ENCODE data around the gene THRSP.
"Not testable (repeated sequence)": the region's sequence is repeated elsewhere in the genome, so short reads cannot be mapped to it uniquely, and the experiment has no call there.

THRSP gene

DNA sequence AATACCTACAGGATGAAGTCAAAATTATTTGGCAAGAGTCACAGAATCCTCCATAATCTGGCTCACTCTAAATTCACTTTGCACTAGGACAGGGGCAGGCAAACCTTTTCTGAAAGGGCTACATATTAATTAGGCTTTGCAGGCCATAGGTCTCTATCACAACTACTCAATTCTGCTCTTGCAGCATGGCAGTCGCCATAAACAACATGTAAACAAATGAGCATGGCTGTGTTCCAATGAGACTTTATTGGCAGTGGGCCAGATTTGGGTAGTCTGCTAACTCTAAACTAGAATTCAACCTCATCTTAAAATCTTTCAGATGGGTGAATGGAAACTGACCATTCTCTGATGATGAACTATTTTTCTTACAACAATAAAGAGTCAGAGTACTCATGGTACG is 5.8 kb downstream of the THRSP start:
- no peak for DNase-seq

GRCh38 chr11:78070621-78071020 is 7.0 kb downstream of the THRSP start:
- no peak for DNase-seq

DNA sequence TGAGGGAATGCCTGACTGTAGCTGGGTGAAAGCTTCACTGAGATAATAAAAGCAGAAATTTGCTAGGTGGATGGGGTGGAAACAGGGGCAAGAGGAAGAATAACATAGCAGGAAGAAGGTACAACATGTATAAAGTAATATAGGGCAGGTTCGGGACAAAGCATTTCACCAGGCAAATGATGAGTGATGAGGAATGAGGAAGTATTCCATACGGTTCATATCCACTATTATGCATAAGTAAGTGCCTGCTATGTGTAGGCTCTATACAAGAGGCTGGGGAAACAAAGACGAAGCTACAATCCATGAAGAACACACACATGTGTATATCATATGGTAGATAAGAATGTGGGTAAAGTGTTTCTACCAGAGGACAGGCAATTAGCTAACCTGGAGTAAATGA is 8.1 kb downstream of the THRSP start:
- DNase-seq, result no peak

- DNase-seq, result no peak
Observed at GRCh38 chr11:78072455-78072854, 8.8 kb downstream of the THRSP start.

- no peak for DNase-seq
Observed at GRCh38 chr11:78074756-78075155, 11.1 kb downstream of the THRSP start.

DNA sequence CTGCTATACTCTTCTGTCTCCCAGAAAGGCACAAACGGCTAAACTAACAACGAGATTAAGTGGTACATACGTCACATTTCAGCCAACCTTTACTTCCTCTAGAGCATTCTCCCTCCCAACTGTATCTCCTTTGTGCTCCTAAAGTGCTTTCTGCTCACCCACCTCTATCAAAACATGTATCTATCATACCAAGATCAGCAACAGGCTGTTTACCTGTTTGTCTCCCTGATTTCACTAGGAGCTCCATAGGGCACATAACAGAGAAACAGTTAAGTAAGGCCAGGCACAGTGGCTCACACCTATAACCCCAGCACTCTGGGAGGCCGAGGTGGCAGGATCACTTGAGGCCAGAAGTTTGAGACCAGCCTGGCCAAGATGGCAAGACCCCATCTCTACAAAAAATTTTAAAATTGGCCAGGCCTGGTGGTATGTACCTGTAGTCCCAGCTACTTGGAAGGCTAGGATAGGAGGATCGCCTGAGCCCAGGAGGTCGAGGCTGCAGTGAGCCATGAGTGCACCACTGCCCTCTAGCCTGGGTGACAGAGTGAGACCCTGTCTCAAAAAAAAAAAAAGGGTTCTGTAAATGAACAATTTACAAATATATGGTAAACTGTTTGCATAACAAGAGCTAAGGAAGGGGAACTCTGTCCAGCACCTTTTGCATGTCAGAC is 13.2 kb downstream of the THRSP start:
- no peak for DNase-seq

- not testable (repeated sequence) for DNase-seq
Observed at GRCh38 chr11:78077592-78077991, 13.9 kb downstream of the THRSP start.

GRCh38 chr11:78078218-78079167 is 14.8 kb downstream of the THRSP start:
- DNase-seq, result no peak

GRCh38 chr11:78079232-78080083 is 15.8 kb downstream of the THRSP start, which contains the start of gene NDUFC2:
TSS of gene NDUFC2 (minus strand) at chr11:78079862. CDS start at chr11:78079744, 118 bp downstream.
- peak; percentile 75 for DNase-seq

- DNase-seq, result no peak
Observed at GRCh38 chr11:78080084-78080817, 16.6 kb downstream of the THRSP start.

GRCh38 chr11:78080818-78081495 is 17.3 kb downstream of the THRSP start:
- no peak for DNase-seq

GRCh38 chr11:78081583-78081982 is 17.9 kb downstream of the THRSP start:
- DNase-seq, result no peak

- DNase-seq, result no peak
Observed at GRCh38 chr11:78082146-78082545, 18.5 kb downstream of the THRSP start.

- no peak for DNase-seq
Observed at GRCh38 chr11:78083021-78083420, 19.4 kb downstream of the THRSP start.

DNA sequence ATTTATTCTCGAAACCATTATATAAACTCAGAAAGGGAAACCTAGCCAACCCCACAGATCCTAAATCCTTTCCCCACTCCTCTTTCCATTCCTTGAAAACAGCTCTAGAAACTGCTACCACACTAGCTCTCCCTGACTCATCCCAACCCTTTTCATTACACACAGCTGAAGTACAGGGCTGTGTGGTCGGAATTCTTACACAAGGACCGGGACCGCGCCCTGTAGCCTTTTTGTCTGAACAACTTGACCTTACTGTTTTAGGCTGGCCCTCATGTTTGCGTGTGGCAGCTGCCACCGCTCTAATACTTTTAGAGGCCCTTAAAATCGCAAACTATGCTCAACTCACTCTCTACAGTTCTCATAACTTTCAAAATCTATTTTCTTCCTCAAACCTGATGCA is 20.8 kb downstream of the THRSP start:
- not testable (repeated sequence) for DNase-seq

DNA sequence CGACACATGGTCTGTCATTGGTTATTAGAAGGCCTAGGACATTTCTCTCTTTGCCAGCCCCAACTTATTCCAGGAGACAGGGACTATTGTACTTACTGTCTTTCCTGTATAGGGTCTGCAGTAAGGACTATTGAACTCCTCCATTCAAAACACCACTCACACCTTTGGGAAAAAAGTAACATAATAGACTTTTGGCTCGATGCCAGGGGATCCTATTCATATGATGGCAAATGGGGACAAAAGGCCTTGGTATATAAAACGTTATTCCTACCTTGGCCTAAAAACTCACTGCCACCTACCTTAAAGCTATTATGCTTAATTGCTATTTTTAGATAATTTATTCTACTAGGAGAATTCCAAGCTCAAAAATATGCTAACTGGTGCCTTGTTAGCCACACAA is 22.3 kb downstream of the THRSP start:
- no peak for DNase-seq

- not testable (repeated sequence) for DNase-seq
Observed at GRCh38 chr11:78086521-78087074, 22.9 kb downstream of the THRSP start.

DNA sequence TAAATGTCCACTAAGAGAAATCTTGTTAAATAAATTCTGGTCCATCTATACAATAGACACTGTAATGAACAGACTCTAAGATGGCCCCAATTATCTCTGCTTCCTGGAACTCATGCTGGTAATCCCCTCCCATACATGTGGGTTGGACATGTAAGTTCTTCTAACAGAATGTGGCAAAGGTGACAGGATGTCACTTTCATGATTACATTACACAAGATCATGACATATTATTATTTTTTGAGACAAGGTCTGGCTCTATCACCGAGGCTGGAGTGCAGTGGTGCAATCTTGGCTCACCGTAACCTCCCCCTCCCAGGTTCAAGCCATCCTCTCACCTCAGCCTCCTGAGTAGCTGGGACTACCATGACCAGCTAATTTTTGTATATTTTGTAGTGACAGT is 30.6 kb downstream of the THRSP start:
- DNase-seq, result no peak

DNA sequence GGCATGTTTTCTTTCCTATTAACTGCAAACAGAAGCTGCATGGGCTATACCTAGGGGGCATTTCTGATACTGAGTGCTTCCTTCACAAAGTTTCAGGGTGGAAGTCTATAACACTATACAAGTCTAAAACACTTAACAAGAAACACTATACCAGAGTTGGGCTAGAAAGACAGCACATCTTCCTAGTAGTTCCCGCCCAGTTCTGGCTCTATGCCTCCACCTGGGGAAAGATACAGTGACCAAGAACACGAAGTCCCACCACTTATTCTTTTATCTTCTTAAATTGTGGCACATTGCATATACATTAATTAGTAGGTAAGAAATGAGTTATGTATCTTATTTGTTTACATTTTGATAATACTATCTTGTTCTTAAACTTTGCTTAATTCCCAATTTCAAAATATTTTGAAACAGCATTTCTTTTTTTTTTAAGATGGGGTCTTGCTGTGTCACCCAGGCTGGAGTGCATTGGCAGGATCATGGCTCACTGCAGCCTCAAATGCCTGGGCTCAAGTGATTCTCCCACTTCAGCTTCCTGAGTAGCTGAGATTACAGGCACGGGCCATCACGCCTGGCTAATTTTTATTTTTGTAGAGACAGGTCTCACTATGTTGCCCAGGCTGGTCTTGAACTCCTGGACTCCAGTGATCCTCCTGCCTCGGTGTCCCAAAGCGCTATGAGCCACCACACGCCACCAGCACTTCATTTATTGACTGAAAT is 34.2 kb downstream of the THRSP start:
- no peak for DNase-seq

GRCh38 chr11:78099666-78100065 is 36.0 kb downstream of the THRSP start:
- no peak for DNase-seq

- DNase-seq, result no peak
Observed at GRCh38 chr11:78100261-78100660, 36.6 kb downstream of the THRSP start.
